Measurements from ENCODE around the gene R3HDM1. TPM values are rescaled to one million over a fixed set of nuclear protein-coding genes. Genes with fewer than 3 reads are reported as not detected.
A peak's percentile ranks its signal among the peaks of the same experiment; 100 is the strongest.

R3HDM1 gene
- total RNA-seq, 1 donor: 12.3 TPM

- H3K9me3 ChIP-seq (ENCODE audit: low read depth, low read length): no peaks in the 10 kb centered on the region
- H3K4me2 ChIP-seq (ENCODE audit: insufficient read depth, low read length): no peak overlapping the region
- H3K27ac ChIP-seq (ENCODE audit: low read depth, low read length): no peak overlapping the region
- TF ChIP-seq CTCF (IDR thresholded peaks at IDR 0.05; ENCODE audit: extremely low read depth, low read depth, low read length): no peak
- no peaks in the 10 kb centered on the region for H3K27me3 ChIP-seq (ENCODE audit: insufficient read depth, low read length)
- no peaks in the 10 kb centered on the region for H4K20me1 ChIP-seq (ENCODE audit: insufficient read depth, low read length)
- no peak for DNase-seq (ENCODE audit: insufficient read length, low spot score, missing footprints)
- H3K4me1 ChIP-seq (ENCODE audit: insufficient read depth, low read length): no peaks in the 10 kb centered on the region
- no peaks in the 10 kb centered on the region for H3K79me2 ChIP-seq (ENCODE audit: insufficient read depth, low read length)
- no peak overlapping the region for H2AFZ ChIP-seq (ENCODE audit: low read length)
- no peak overlapping the region for H3K4me3 ChIP-seq (ENCODE audit: insufficient read depth, low read length)
- peaks cover 8% of the 10 kb centered on the region for H3K36me3 ChIP-seq (ENCODE audit: insufficient read depth, low read length)
Observed at GRCh38 chr2:135638825-135639224, 107.5 kb downstream of the R3HDM1 start.

- no peaks in the 10 kb centered on the region for H4K20me1 ChIP-seq (ENCODE audit: insufficient read depth, low read length)
- H3K36me3 ChIP-seq (ENCODE audit: insufficient read depth, low read length): peaks cover 13% of the 10 kb centered on the region
- no peak overlapping the region for H2AFZ ChIP-seq (ENCODE audit: low read length)
- H3K4me3 ChIP-seq (ENCODE audit: insufficient read depth, low read length): no peak overlapping the region
- no peaks in the 10 kb centered on the region for H3K79me2 ChIP-seq (ENCODE audit: insufficient read depth, low read length)
- no peak overlapping the region for H3K4me2 ChIP-seq (ENCODE audit: insufficient read depth, low read length)
- H3K27ac ChIP-seq (ENCODE audit: low read depth, low read length): no peak overlapping the region
- no peaks in the 10 kb centered on the region for H3K27me3 ChIP-seq (ENCODE audit: insufficient read depth, low read length)
- no peaks in the 10 kb centered on the region for H3K4me1 ChIP-seq (ENCODE audit: insufficient read depth, low read length)
- DNase-seq (ENCODE audit: insufficient read length, low spot score, missing footprints): no peak
- no peak for TF ChIP-seq CTCF (IDR thresholded peaks at IDR 0.05; ENCODE audit: extremely low read depth, low read depth, low read length)
- H3K9me3 ChIP-seq (ENCODE audit: low read depth, low read length): no peaks in the 10 kb centered on the region
Observed at GRCh38 chr2:135641156-135642068, 110.1 kb downstream of the R3HDM1 start.

- H3K36me3 ChIP-seq (ENCODE audit: insufficient read depth, low read length): peaks cover 14% of the 10 kb centered on the region
- H2AFZ ChIP-seq (ENCODE audit: low read length): no peak overlapping the region
- no peaks in the 10 kb centered on the region for H3K9me3 ChIP-seq (ENCODE audit: low read depth, low read length)
- no peaks in the 10 kb centered on the region for H3K79me2 ChIP-seq (ENCODE audit: insufficient read depth, low read length)
- no peaks in the 10 kb centered on the region for H4K20me1 ChIP-seq (ENCODE audit: insufficient read depth, low read length)
- TF ChIP-seq CTCF (IDR thresholded peaks at IDR 0.05; ENCODE audit: extremely low read depth, low read depth, low read length): no peak
- DNase-seq (ENCODE audit: insufficient read length, low spot score, missing footprints): no peak
- H3K4me1 ChIP-seq (ENCODE audit: insufficient read depth, low read length): peaks cover 9% of the 10 kb centered on the region
- H3K27ac ChIP-seq (ENCODE audit: low read depth, low read length): no peak overlapping the region
- H3K4me3 ChIP-seq (ENCODE audit: insufficient read depth, low read length): no peak overlapping the region
- no peaks in the 10 kb centered on the region for H3K27me3 ChIP-seq (ENCODE audit: insufficient read depth, low read length)
- no peak overlapping the region for H3K4me2 ChIP-seq (ENCODE audit: insufficient read depth, low read length)
Observed at GRCh38 chr2:135647836-135648579, 116.7 kb downstream of the R3HDM1 start.

DNA sequence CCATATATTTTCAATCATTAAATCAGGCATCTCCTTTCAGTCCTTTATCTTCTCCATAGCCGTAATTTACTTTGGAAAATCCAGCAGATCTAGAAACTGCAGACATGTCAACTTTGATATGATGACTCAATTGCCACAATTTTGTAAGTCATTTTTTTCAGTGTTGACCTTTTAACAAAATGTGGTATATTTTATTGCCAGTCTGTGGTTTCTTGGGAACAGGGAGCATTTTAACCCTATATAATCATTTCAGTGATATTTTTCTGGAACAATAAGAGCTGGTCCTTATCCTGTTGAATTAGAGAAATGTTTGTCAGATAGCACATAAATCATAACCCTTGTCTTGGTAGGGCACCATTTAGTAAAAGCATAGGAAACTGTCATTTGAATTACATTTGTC lies 119.4 kb downstream of the R3HDM1 start:
- Histone ChIP-seq H3K4me2 (ENCODE audit: insufficient read depth, low read length) (peak overlapping the region; percentile 32), H3K36me3 (ENCODE audit: insufficient read depth, low read length) (peaks cover 9% of the 10 kb centered on the region), H3K79me2 (ENCODE audit: insufficient read depth, low read length) (no peaks in the 10 kb centered on the region), H4K20me1 (ENCODE audit: insufficient read depth, low read length) (no peaks in the 10 kb centered on the region), H2AFZ (ENCODE audit: low read length) (no peak overlapping the region), H3K27me3 (ENCODE audit: insufficient read depth, low read length) (no peaks in the 10 kb centered on the region), H3K4me3 (ENCODE audit: insufficient read depth, low read length) (no peak overlapping the region), H3K9me3 (ENCODE audit: low read depth, low read length) (no peaks in the 10 kb centered on the region), H3K27ac (ENCODE audit: low read depth, low read length) (no peak overlapping the region), H3K4me1 (ENCODE audit: insufficient read depth, low read length) (peaks cover 9% of the 10 kb centered on the region)
- TF ChIP-seq CTCF (IDR thresholded peaks at IDR 0.05; ENCODE audit: extremely low read depth, low read depth, low read length): no peak
- no peak for DNase-seq (ENCODE audit: insufficient read length, low spot score, missing footprints)

Measured in osteoblast (primary cell).